Measurements from ENCODE around the gene LGI1. TPM values are rescaled to one million over a fixed set of nuclear protein-coding genes. Genes with fewer than 3 reads are reported as not detected.

LGI1 gene
- total and polyA plus RNA-seq, 2 of the 8 experiments (the other 6 are each of a cell fraction or from before 2014, with no cell fraction given), result 0.15 TPM; not detected in 1

GRCh38 chr10:93775356-93775755 lies 17.6 kb downstream of the LGI1 start:
- Histone ChIP-seq H2BK20ac (ENCODE audit: low read length) (no peak overlapping the region), H4K5ac (ENCODE audit: insufficient read length, low read depth, low read length) (no peak overlapping the region), H3K23ac (ENCODE audit: insufficient read length) (no peak overlapping the region), H4K91ac (replicated peaks; ENCODE audit: insufficient read length, low read length) (no peak overlapping the region), H4K8ac (ENCODE audit: extremely low read depth, insufficient read depth, low read length) (no peak overlapping the region), H3K9ac (replicated peaks in 1 of 4; ENCODE audit: extremely low read depth in 1 of 4, low read depth in 3 of 4, low read length in 3 of 4) (no peak overlapping the region), H2BK120ac (replicated peaks; ENCODE audit: low read depth, low read length) (no peak overlapping the region), H3K56ac (replicated peaks; ENCODE audit: insufficient read length, low read depth, low read length) (no peak overlapping the region), H3K18ac (ENCODE audit: extremely low read depth, low read length) (no peak overlapping the region), H3K4me2 (ENCODE audit: insufficient read depth in 1 of 2, low read depth in 2 of 2, low read length in 2 of 2) (no peak overlapping the region), H3K79me1 (ENCODE audit: low read depth, low read length) (no peaks in the 10 kb centered on the region), H3K27me3 (replicated peaks in 1 of 4; ENCODE audit: control insufficient read depth in 3 of 4, extremely low read depth in 1 of 4, insufficient read depth in 3 of 4, low read length in 3 of 4) (no peaks in the 10 kb centered on the region), H3K9me3 (ENCODE audit: insufficient read depth in 2 of 2, low read depth in 1 of 2, low read length in 1 of 2) (no peaks in the 10 kb centered on the region), H3K4ac (replicated peaks; ENCODE audit: insufficient read length, low read depth, low read length) (no peak overlapping the region), H3K23me2 (ENCODE audit: low read depth, low read length) (no peaks in the 10 kb centered on the region), H2AFZ (ENCODE audit: low read length) (no peak overlapping the region), H3K14ac (ENCODE audit: insufficient read length) (no peak overlapping the region), H2BK12ac (ENCODE audit: low read depth, low read length) (no peak overlapping the region), H2AK5ac (ENCODE audit: low read depth, low read length) (no peak overlapping the region), H3K79me2 (ENCODE audit: control insufficient read depth in 1 of 2, insufficient read depth in 2 of 2, low read length in 2 of 2) (no peaks in the 10 kb centered on the region), H3K27ac (ENCODE audit: low read depth, low read length) (no peak overlapping the region), H3K4me3 (ENCODE audit: extremely low read depth in 1 of 4, insufficient read depth in 2 of 4, low read depth in 3 of 4, low read length in 4 of 4) (no peak overlapping the region), H2BK5ac (ENCODE audit: low read depth, low read length) (no peak overlapping the region), H4K20me1 (replicated peaks in 1 of 2; ENCODE audit: control insufficient read depth in 1 of 2, insufficient read depth in 2 of 2, low read length in 2 of 2) (no peaks in the 10 kb centered on the region), H3K36me3 (ENCODE audit: control insufficient read depth in 2 of 4, insufficient read depth in 4 of 4, low read length in 3 of 4) (no peaks in the 10 kb centered on the region), H3K4me1 (replicated peaks in 1 of 4; ENCODE audit: control insufficient read depth in 3 of 4, insufficient read depth in 4 of 4, low read length in 3 of 4) (peaks cover 0 to 3% (median under 1%) of the 10 kb centered on the region in 4 experiments; a peak in 2 of 7 replicates), H2BK15ac (ENCODE audit: low read length) (no peak overlapping the region)
- CTCF ChIA-PET (ENCODE audit: partially characterized antibody), result interaction anchor here (0.6 to 1.8 kb wide), 2 partner anchors 30 to 1198 kb away, joined by 4 to 11 read pairs; no protein-coding TSS in a partner anchor
- no peak for FAIRE-seq
- 88% methylated on average over 5 of the region's 5 CpGs; no CpG with 5 or more reads in 1 of the 2 experiments for WGBS, 2 experiments (ENCODE audit: extremely low coverage in 1 of 2, insufficient coverage in 1 of 2, insufficient read length in 1 of 2, insufficient replicate concordance in 2 of 2, low coverage in 1 of 2, low lambda C conversion rate in 2 of 2, missing lambda C conversion rate in 1 of 2)
- no peak for DNase-seq (ENCODE audit: low read depth in 1 of 2, low spot score in 2 of 2)
- POLR2A ChIA-PET (ENCODE audit: partially characterized antibody), result no interaction called here
- no peak for TF ChIP-seq USF2 (IDR thresholded peaks at IDR 0.05; ENCODE audit: low read length)
- TF ChIP-seq SIN3A (conservative IDR thresholded peaks at IDR 0.05 in 1 of 2, IDR thresholded peaks at IDR 0.05 in 1 of 2; ENCODE audit: low read depth in 1 of 2, low read length in 2 of 2), result no peak
- no peak for TF ChIP-seq BCL11A (IDR thresholded peaks at IDR 0.05; ENCODE audit: low read depth in 2 of 2, low read length in 2 of 2)
- no peak for TF ChIP-seq KDM4A (IDR thresholded peaks at IDR 0.05; ENCODE audit: low read depth, low read length, severe bottlenecking)
- TF ChIP-seq ATF3 (IDR thresholded peaks at IDR 0.05; ENCODE audit: insufficient read depth, low read depth, low read length), result no peak
- TF ChIP-seq BRCA1 (IDR thresholded peaks at IDR 0.05; ENCODE audit: low read depth, low read length), result no peak
- TF ChIP-seq EGR1 (IDR thresholded peaks at IDR 0.05; ENCODE audit: borderline replicate concordance, low read depth, low read length), result no peak
- no peak for TF ChIP-seq CHD1 (IDR thresholded peaks at IDR 0.05; ENCODE audit: low read depth, low read length)
- TF ChIP-seq CHD2 (IDR thresholded peaks at IDR 0.05; ENCODE audit: low read length), result no peak
- no peak for TF ChIP-seq RBBP5 (IDR thresholded peaks at IDR 0.05; ENCODE audit: borderline replicate concordance, low read depth, low read length)
- no peak for TF ChIP-seq SUZ12 (IDR thresholded peaks at IDR 0.05; ENCODE audit: low read length)
- no peak for TF ChIP-seq RFX5 (IDR thresholded peaks at IDR 0.05; ENCODE audit: borderline replicate concordance, low read depth, low read length)
- TF ChIP-seq PHF8 (conservative IDR thresholded peaks at IDR 0.05; ENCODE audit: low read depth, low read length), result no peak
